ENCODE measurements around the gene APOM.

The APOM gene

GRCh38 chr6:31655349-31656237, at the start of gene APOM:
APOM (plus strand) TSS chr6:31655894; CDS start chr6:31655967, 73 bp downstream.
- no peak for DNase-seq

- no peak for DNase-seq
Measured at GRCh38 chr6:31607317-31607716, 48.4 kb upstream of the APOM start.

- DNase-seq, result no peak
Measured at GRCh38 chr6:31609519-31610406, 45.9 kb upstream of the APOM start.

- DNase-seq, result peak; percentile 51
Measured at GRCh38 chr6:31610968-31611367, 44.7 kb upstream of the APOM start.

- no peak for DNase-seq
Measured at GRCh38 chr6:31614075-31614619, 41.5 kb upstream of the APOM start.

- DNase-seq, result no peak
Measured at GRCh38 chr6:31614684-31615578, 40.8 kb upstream of the APOM start, which contains the start of gene AIF1. AIF1 (plus strand) TSS chr6:31615234; CDS start chr6:31615330, 96 bp downstream.

- DNase-seq, result no peak
Measured at GRCh38 chr6:31615748-31616147, 39.9 kb upstream of the APOM start.

GRCh38 chr6:31617010-31617409, 38.7 kb upstream of the APOM start:
- DNase-seq, result no peak

- peak; percentile 100 for DNase-seq
Measured at GRCh38 chr6:31619805-31620585, 35.7 kb upstream of the APOM start.

- peak; percentile 72 for DNase-seq
Measured at GRCh38 chr6:31620586-31621319, 34.9 kb upstream of the APOM start, which contains the start of gene PRRC2A. PRRC2A (plus strand) TSS chr6:31620715; CDS start chr6:31622790, 2,075 bp downstream.

GRCh38 chr6:31621320-31621939, 34.3 kb upstream of the APOM start:
- no peak for DNase-seq

GRCh38 chr6:31621991-31622390, 33.7 kb upstream of the APOM start:
- peak; percentile 38 for DNase-seq

- DNase-seq, result no peak
Measured at GRCh38 chr6:31622684-31623091, 33.0 kb upstream of the APOM start.

GRCh38 chr6:31624070-31624469, 31.6 kb upstream of the APOM start:
- no peak for DNase-seq

- no peak for DNase-seq
Measured at GRCh38 chr6:31626952-31627351, 28.7 kb upstream of the APOM start.

GRCh38 chr6:31627690-31628287, 27.9 kb upstream of the APOM start:
- DNase-seq, result no peak

GRCh38 chr6:31629014-31629413, 26.7 kb upstream of the APOM start:
- DNase-seq, result no peak

GRCh38 chr6:31630177-31630934, 25.3 kb upstream of the APOM start:
- DNase-seq, result no peak

GRCh38 chr6:31631209-31631608, 24.5 kb upstream of the APOM start:
- DNase-seq, result no peak

Data from fibroblast of upper back skin (primary cell).